ENCODE results near the gene LBHD1.

The LBHD1 gene

DNA sequence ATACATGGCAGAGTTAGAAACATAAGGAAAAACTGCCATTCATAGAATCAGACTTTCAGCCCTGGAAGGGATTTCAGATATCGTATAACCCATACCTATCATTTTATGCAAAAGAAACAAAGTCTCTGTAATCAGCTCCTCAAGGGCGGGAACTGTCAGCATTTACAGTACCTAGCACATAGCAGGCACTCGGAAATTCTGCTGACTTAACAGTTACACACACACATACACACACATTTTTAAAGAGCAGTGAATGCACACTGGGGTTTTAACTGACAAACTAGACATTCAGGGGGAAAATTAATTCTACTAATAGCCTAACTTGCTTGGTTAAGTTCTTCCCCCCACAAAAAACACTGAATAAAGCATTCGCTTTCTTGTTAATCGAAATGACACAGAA is 44.1 kb upstream of the LBHD1 start:
- Histone ChIP-seq H3K4me2 (ENCODE audit: low read depth, low read length, poor library complexity, severe bottlenecking) (peak overlapping the region; percentile 6), H4K20me1 (ENCODE audit: insufficient read depth, low read length, poor library complexity, severe bottlenecking) (peaks cover 77% of the 10 kb centered on the region), H3K9ac (ENCODE audit: low read depth, low read length, poor library complexity, severe bottlenecking) (peak overlapping the region; percentile 10), H2AFZ (ENCODE audit: low read length) (no peak overlapping the region), H3K9me2 (replicated peaks; ENCODE audit: low read depth, low read length) (no peaks in the 10 kb centered on the region), H3K36me3 (ENCODE audit: insufficient read depth, low read length) (peaks cover 96% of the 10 kb centered on the region), H3K27me3 (ENCODE audit: insufficient read depth, low read length, poor library complexity, severe bottlenecking) (no peaks in the 10 kb centered on the region), H3K79me2 (ENCODE audit: insufficient read depth, low read length) (peaks cover 77% of the 10 kb centered on the region), H3F3A (ENCODE audit: low read depth) (peaks cover 7% of the 10 kb centered on the region; the same call in 1 of the 2 replicates), H3K4me1 (ENCODE audit: insufficient read depth, low read length, poor library complexity, severe bottlenecking) (peaks cover 10% of the 10 kb centered on the region), H3K9me3 (ENCODE audit: insufficient read depth, low read depth, low read length) (no peaks in the 10 kb centered on the region), H3K4me3 (ENCODE audit: low read length, poor library complexity, severe bottlenecking) (no peak overlapping the region)
- TF ChIP-seq CTCF (conservative IDR thresholded peaks at IDR 0.05; ENCODE audit: low read length) (no peak), EZH2phosphoT487 (IDR thresholded peaks at IDR 0.05; ENCODE audit: borderline replicate concordance) (no peak)

DNA sequence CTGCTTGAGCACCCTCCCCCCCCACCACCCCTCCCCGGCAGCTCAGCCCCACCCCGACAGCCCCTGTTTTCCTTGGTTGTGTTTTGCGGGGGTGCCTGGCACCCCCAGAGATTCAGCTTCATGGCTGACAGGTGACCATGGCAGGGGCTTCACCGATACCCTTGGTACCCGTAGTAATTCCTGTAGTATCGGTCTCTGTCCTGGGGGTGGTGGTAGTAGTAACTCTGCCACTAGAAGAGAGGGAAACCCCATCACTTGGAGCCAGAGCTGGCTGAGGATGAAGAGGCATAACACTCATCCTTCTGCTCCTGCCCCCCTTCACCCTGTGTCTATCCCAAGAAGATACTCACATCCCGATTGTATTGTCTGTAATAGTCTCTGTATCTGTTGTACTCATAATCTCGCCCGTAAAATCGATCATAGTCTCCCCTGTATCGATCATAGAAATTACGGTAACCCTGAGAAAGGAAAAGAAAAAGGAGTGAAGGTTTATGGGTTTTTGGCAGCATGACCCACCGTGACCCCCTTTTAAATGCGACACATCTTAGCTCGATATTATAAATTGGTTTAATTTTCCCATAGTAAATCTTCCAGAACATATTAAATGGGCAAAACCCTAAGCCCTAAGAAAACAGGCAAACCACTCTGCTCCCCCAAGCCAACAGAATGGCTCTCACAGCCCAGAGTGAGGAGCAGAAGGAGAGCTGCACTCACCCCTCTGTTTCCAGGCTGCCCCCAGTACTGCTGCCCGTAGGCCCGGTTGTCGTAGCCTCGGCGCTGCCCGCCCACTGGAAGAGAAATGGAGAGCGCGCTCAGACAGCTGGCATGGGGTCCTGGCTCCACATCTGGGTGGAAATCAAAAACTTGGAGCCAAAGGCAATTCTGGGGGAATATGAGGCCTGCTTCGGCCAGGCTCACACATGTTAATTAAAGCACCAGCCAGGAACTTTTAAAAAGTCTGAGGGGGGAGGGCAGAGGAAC is 43.4 kb upstream of the LBHD1 start:
- Histone ChIP-seq H4K20me1 (ENCODE audit: insufficient read depth, low read length, poor library complexity, severe bottlenecking) (peaks cover 73% of the 10 kb centered on the region), H3K4me1 (ENCODE audit: insufficient read depth, low read length, poor library complexity, severe bottlenecking) (peaks cover 6% of the 10 kb centered on the region), H3K4me2 (ENCODE audit: low read depth, low read length, poor library complexity, severe bottlenecking) (no peak overlapping the region), H3K4me3 (ENCODE audit: low read length, poor library complexity, severe bottlenecking) (no peak overlapping the region), H3K9me2 (replicated peaks; ENCODE audit: low read depth, low read length) (no peaks in the 10 kb centered on the region), H2AFZ (ENCODE audit: low read length) (no peak overlapping the region), H3K36me3 (ENCODE audit: insufficient read depth, low read length) (peaks cover 94% of the 10 kb centered on the region), H3K79me2 (ENCODE audit: insufficient read depth, low read length) (peaks cover 69% of the 10 kb centered on the region), H3F3A (ENCODE audit: low read depth) (peaks cover 7% of the 10 kb centered on the region; the same call in 1 of the 2 replicates), H3K9ac (ENCODE audit: low read depth, low read length, poor library complexity, severe bottlenecking) (no peak overlapping the region), H3K27me3 (ENCODE audit: insufficient read depth, low read length, poor library complexity, severe bottlenecking) (no peaks in the 10 kb centered on the region), H3K9me3 (ENCODE audit: insufficient read depth, low read depth, low read length) (no peaks in the 10 kb centered on the region)
- TF ChIP-seq EZH2phosphoT487 (IDR thresholded peaks at IDR 0.05; ENCODE audit: borderline replicate concordance), result no peak
- TF ChIP-seq CTCF (conservative IDR thresholded peaks at IDR 0.05; ENCODE audit: low read length), result no peak; the same call in 1 of the 2 replicates

DNA sequence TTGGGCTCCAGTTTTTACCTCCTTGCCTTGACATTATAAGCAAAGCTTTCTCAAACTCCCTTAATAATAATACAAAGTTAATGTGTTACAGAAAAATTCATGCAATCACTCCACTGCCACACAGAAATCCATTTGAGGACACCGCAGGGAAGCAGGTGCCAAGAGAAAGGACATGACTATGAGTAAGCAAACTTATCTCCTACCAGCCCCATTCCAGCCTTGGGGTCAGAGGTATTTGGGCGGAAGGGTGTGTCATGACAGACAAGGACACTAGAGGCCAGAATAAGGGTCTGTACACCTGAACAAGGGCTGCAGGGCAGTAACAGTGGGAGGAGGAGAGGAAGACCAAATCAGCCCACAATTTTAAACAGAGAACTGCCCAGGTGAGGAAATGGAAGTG is 41.3 kb upstream of the LBHD1 start:
- Histone ChIP-seq H3K79me2 (ENCODE audit: insufficient read depth, low read length) (peaks cover 49% of the 10 kb centered on the region), H3K4me1 (ENCODE audit: insufficient read depth, low read length, poor library complexity, severe bottlenecking) (peaks cover 3% of the 10 kb centered on the region), H3K9me2 (replicated peaks; ENCODE audit: low read depth, low read length) (no peaks in the 10 kb centered on the region), H3K4me2 (ENCODE audit: low read depth, low read length, poor library complexity, severe bottlenecking) (no peak overlapping the region), H2AFZ (ENCODE audit: low read length) (no peak overlapping the region), H3F3A (ENCODE audit: low read depth) (peaks cover 7% of the 10 kb centered on the region; the same call in 1 of the 2 replicates), H3K9me3 (ENCODE audit: insufficient read depth, low read depth, low read length) (no peaks in the 10 kb centered on the region), H3K27me3 (ENCODE audit: insufficient read depth, low read length, poor library complexity, severe bottlenecking) (no peaks in the 10 kb centered on the region), H4K20me1 (ENCODE audit: insufficient read depth, low read length, poor library complexity, severe bottlenecking) (peaks cover 57% of the 10 kb centered on the region), H3K9ac (ENCODE audit: low read depth, low read length, poor library complexity, severe bottlenecking) (no peak overlapping the region), H3K4me3 (ENCODE audit: low read length, poor library complexity, severe bottlenecking) (no peak overlapping the region), H3K36me3 (ENCODE audit: insufficient read depth, low read length) (peaks cover 89% of the 10 kb centered on the region)
- TF ChIP-seq CTCF (conservative IDR thresholded peaks at IDR 0.05; ENCODE audit: low read length) (no peak), EZH2phosphoT487 (IDR thresholded peaks at IDR 0.05; ENCODE audit: borderline replicate concordance) (no peak)

Data from Loucy (cell line).